Lower leg skin (tissue), 4 donors: ENCODE measurements around the gene SWI5. TPM values are rescaled to one million over a fixed set of nuclear protein-coding genes. Genes with fewer than 3 reads are reported as not detected.
"Not testable (repeated sequence)": the region's sequence is repeated elsewhere in the genome, so short reads cannot be mapped to it uniquely, and the experiment has no call there.

Experiments
- DNase-seq, 2 donors: peaks; one replicate each; pipeline ENCODE4 v3.0.0-alpha.2; 2019; ENCODE audit warnings: low spot score in 2 of 2
- H3K4me3 ChIP-seq: fragments of 200-600 bp; sonication (generic); 2 replicates; pipeline ENCODE4 v1.5.1; 2017; ENCODE audit warnings: mild to moderate bottlenecking, low read depth; ENCODE audit not compliant: poor library complexity, severe bottlenecking
- CTCF ChIP-seq, 3 donors: fragments of 450-650 bp; IDR thresholded peaks; one replicate each; pipeline ENCODE4 v1.5.1; 2016; ENCODE audit warnings: antibody characterized with exemption in 3 of 3, mild to moderate bottlenecking in 3 of 3, moderate library complexity in 2 of 3
- POLR2A ChIP-seq, 2 donors: fragments of 450-650 bp; IDR thresholded peaks; one replicate each; pipeline ENCODE4 v1.6.1; 2016 to 2017; ENCODE audit warnings: antibody characterized with exemption in 2 of 2, mild to moderate bottlenecking in 1 of 2, moderate library complexity in 1 of 2
- WGBS, 2 donors: methylation state at CpG; one replicate each; pipeline ENCODE4 v1.1.5; 2018; 5-methylcytosine and 5-hydroxymethylcytosine counted together
- intact Hi-C: fragments of 100-400 bp; cut with DNase I; formaldehyde crosslinking; loops from one replicate; pipeline ENCODE4 v1.15.0; 2023; ENCODE audit warnings: low total_unique reads
- total RNA-seq, 4 donors: library from RNA; depleted of rRNA; stranded (reverse); fragments of >200 nt; gene quantifications; one replicate each; pipeline ENCODE4 v1.1.0, GENCODE V29; 2016

The SWI5 gene
- total RNA-seq, 4 donors from 2014 or later: 12.3 to 31.1 (median 24.8) TPM

DNA sequence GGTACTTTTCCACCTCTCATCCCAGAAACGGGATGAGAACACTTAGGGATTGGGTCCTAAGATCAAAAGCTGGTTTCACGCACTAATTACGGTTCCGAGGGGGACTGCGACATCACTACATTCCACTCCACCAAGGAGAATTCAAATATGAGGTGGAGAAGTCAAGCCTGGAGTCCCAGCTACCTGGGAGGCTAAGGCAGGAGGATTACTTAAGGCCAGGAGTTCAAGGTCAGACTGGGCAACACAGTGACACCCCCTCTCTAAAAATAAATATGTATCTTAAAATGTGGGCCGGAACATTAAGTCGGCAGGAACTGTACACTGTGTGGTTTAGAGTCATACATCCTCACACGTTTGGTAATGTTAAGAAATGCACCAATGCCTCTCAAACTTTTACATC lies 1.8 kb upstream of the SWI5 start:
- no peak overlapping the region for H3K4me3 ChIP-seq
- TF ChIP-seq CTCF (IDR thresholded peaks at IDR 0.05) (no peak), POLR2A (IDR thresholded peaks at IDR 0.05) (no peak)
- intact Hi-C loops: no loop called here
- DNase-seq: no peak
- WGBS, 2 donors: 62 to 65% methylated on average over 8 of the region's 8 CpGs

DNA sequence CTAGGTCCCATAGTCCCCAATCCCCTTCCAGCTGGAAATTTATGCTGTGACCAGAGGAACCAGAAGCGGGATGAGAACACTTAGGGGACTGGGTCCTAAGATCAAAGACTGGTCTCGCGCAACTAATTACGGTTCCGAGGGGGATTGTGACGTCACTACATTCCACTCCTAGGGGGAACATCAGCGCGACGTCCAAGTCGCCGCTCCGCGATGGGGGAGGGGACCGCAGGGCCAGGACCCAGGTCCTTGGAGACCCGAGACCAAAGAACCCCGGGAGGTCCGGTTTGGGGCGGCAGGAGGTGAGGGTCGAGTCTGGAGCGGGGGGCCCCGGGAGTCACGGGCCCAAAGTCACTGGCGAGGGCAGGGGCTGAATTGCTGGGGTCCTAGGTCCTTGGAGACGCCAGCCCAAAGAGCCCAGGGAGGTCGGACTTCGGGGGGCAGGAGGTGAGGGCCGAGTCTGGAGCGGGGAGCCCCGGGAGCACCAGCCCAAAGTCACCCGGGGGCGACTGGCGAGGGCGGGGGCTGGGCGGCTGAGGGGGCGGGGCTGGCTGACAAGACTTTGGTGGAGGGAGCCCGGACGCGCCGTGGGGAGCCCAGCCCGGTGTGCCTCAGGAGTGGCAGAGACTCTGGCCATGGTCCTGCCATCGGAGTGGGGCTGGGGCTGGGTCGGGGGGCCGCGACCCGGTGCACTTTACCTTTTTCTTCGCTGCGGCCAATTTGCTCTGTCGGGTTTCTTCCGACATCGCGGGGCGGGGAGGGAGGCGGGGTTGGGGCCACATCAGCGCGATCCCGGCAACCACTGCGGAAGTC lies 673 bp upstream of the SWI5 start, which contains the start of gene GOLGA2:
Gene GOLGA2 (minus strand): TSS at position 810 of the 810 bp plus-strand sequence. CDS start 31 bp downstream, at position 779.
- peak within 1 kb of the TSS; percentile 88 for H3K4me3 ChIP-seq
- WGBS, 2 donors: 0 to 2% methylated on average over 25 to 43 of the region's 57 CpGs
- peak in 1 of 2 donors; percentile 89 for DNase-seq
- intact Hi-C loops: no loop called here
- TF ChIP-seq POLR2A (IDR thresholded peaks at IDR 0.05): no peak
- TF ChIP-seq CTCF (IDR thresholded peaks at IDR 0.05): no peak

DNA sequence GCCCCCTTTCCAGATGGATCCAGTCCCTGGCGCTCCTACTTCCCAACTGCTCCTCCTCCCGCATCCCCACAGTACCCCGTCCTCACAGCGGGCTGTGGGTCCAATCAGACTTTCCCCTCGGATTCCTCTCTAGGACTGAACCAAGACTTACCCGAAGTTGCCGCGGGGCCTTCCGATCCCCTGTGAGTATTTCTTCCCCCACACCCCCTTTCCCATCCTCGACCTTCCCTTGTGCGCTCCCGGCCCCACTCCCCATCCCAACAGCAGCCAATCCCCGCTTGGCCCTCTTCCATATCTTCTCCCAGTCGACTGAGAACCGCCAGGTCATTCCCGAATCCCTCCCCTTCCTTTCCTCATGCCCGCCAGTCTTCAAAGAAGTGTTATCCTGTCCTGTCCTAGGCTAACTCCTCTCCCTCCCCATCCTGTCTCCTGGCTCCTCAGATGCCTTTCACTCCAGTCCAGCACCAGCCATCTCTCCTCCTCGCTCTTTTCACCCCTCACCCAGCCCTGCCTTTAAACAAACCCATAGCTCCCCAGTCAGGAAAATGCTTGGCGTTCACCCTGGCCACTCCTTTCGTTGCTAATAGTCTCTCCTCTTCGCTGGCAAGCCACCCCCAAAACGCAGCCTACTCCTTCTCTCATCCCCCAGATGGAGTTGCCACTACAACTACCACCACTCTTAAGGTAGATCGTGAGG lies 646 bp downstream of the SWI5 start:
- H3K4me3 ChIP-seq: peak overlapping the region; percentile 52
- intact Hi-C loops: no loop called here
- TF ChIP-seq CTCF (IDR thresholded peaks at IDR 0.05): no peak
- TF ChIP-seq POLR2A (IDR thresholded peaks at IDR 0.05): no peak
- WGBS, 2 donors: 7% methylated on average over 23 of the region's 23 CpGs
- no peak for DNase-seq

GRCh38 chr9:128279088-128280073 lies 3.3 kb downstream of the SWI5 start:
- 73 to 80% methylated on average over 22 of the region's 22 CpGs for WGBS, 2 donors
- intact Hi-C loops, H3K4me3 ChIP-seq, DNase-seq: not testable (repeated sequence)

- TF ChIP-seq CTCF (IDR thresholded peaks at IDR 0.05): no peak
- no peak for TF ChIP-seq POLR2A (IDR thresholded peaks at IDR 0.05)
- no peak overlapping the region for H3K4me3 ChIP-seq
- WGBS, 2 donors: 92 to 93% methylated on average over 5 of the region's 5 CpGs
- DNase-seq: no peak
- intact Hi-C loops: no loop called here
Observed at GRCh38 chr9:128280084-128280622, 4.1 kb downstream of the SWI5 start.
